ENCODE data around the gene PPP2R3C. TPM values are rescaled to one million over a fixed set of nuclear protein-coding genes. Genes with fewer than 3 reads are reported as not detected.

Gene PPP2R3C
- total and polyA plus RNA-seq, 2 of the 13 experiments (the other 11 are each of a cell fraction or from before 2014, with no cell fraction given): 63.4 to 102 TPM

GRCh38 chr14:35158951-35159653, 37.3 kb upstream of the PPP2R3C start:
- no peak overlapping the region for H3K4me3 ChIP-seq (replicated peaks in 1 of 3; ENCODE audit: insufficient read depth in 1 of 3, low read depth in 2 of 3, low read length in 3 of 3)
- H2AFZ ChIP-seq (ENCODE audit: low read length): no peak overlapping the region
- peaks cover 2% of the 10 kb centered on the region for H3K79me2 ChIP-seq (ENCODE audit: insufficient read depth, low read length)
- no peak overlapping the region for H3K9ac ChIP-seq (ENCODE audit: insufficient read depth, low read depth, low read length)
- no peaks in the 10 kb centered on the region for H3K9me3 ChIP-seq (ENCODE audit: low read length)
- DNase-seq (ENCODE audit: low spot score): peak; percentile 44
- CTCF ChIA-PET (ENCODE audit: low intra/inter-chr PET ratio, low total read pairs): no interaction called here
- ATAC-seq: peak; percentile 74
- intact Hi-C loops (cut with micrococcal nuclease; ENCODE audit: unreplicated experiment): loop anchor here (5.0 kb wide), 1 partner anchor 133 kb away; the partner anchor contains the start of gene PSMA6
- peak overlapping the region; percentile 20 for H3K27ac ChIP-seq (ENCODE audit: extremely low read length, insufficient read depth, low read length)
- BruUV-seq (replicated peaks): no TSS peak
- in situ Hi-C loops (cut with HindIII; ENCODE audit: extremely low pct_ligation_motif_present, low pct_unique_long_range_greater_than_20kb): no loop called here
- no peak for FAIRE-seq
- POLR2A ChIA-PET: interaction anchor here (1.2 to 2.6 kb wide), 10 partner anchors 15 to 253 kb away, joined by 3 to 22 read pairs (median 6); partner anchors contain the start of genes FAM177A1, NFKBIA, PPP2R3C and PRORP
- H3K4me1 ChIP-seq (ENCODE audit: insufficient read depth, low read length): peaks cover 26% of the 10 kb centered on the region
- H3K27me3 ChIP-seq (ENCODE audit: control insufficient read depth in 1 of 2, insufficient read depth in 2 of 2, low read length in 2 of 2): no peaks in the 10 kb centered on the region
- H3K4me2 ChIP-seq (ENCODE audit: low read depth, low read length): no peak overlapping the region
- peaks cover 1 to 6% of the 10 kb centered on the region in 2 experiments; a peak in 3 of 5 replicates for H3K36me3 ChIP-seq (replicated peaks in 1 of 2; ENCODE audit: control insufficient read depth in 1 of 2, insufficient read depth in 2 of 2, low read length in 2 of 2)
- WGBS (ENCODE audit: low lambda C conversion rate): 71% methylated on average over 8 of the region's 8 CpGs
- no peaks in the 10 kb centered on the region for H4K20me1 ChIP-seq (ENCODE audit: insufficient read depth, low read length)
- TF ChIP-seq AGO2 (optimal IDR thresholded peaks at IDR 0.05; ENCODE audit: low read depth, low read length) (no peak), SKIL (CRISPR knock-in tag; IDR thresholded peaks at IDR 0.05; ENCODE audit: borderline replicate concordance) (peak; percentile 48; the same call in 1 of the 2 replicates), FOXA3 (CRISPR knock-in tag; IDR thresholded peaks at IDR 0.05) (0 out of 2 replicates have a peak, but pooled peaks have one; percentile 16), ZNF646 (CRISPR knock-in tag; IDR thresholded peaks at IDR 0.05) (no peak), ARNT (IDR thresholded peaks at IDR 0.05) (no peak), FOSL2 (CRISPR knock-in tag; IDR thresholded peaks at IDR 0.05) (0 out of 2 replicates have a peak, but pooled peaks have one; percentile 29), EHMT2 (IDR thresholded peaks at IDR 0.05; ENCODE audit: borderline replicate concordance, low read depth, low read length) (no peak), BCL6 (CRISPR knock-in tag; IDR thresholded peaks at IDR 0.05) (peak; percentile 82), ZNF414 (CRISPR knock-in tag; IDR thresholded peaks at IDR 0.05) (0 out of 2 replicates have a peak, but pooled peaks have one; percentile 38)
- TF ChIP-seq, protein P1, sequence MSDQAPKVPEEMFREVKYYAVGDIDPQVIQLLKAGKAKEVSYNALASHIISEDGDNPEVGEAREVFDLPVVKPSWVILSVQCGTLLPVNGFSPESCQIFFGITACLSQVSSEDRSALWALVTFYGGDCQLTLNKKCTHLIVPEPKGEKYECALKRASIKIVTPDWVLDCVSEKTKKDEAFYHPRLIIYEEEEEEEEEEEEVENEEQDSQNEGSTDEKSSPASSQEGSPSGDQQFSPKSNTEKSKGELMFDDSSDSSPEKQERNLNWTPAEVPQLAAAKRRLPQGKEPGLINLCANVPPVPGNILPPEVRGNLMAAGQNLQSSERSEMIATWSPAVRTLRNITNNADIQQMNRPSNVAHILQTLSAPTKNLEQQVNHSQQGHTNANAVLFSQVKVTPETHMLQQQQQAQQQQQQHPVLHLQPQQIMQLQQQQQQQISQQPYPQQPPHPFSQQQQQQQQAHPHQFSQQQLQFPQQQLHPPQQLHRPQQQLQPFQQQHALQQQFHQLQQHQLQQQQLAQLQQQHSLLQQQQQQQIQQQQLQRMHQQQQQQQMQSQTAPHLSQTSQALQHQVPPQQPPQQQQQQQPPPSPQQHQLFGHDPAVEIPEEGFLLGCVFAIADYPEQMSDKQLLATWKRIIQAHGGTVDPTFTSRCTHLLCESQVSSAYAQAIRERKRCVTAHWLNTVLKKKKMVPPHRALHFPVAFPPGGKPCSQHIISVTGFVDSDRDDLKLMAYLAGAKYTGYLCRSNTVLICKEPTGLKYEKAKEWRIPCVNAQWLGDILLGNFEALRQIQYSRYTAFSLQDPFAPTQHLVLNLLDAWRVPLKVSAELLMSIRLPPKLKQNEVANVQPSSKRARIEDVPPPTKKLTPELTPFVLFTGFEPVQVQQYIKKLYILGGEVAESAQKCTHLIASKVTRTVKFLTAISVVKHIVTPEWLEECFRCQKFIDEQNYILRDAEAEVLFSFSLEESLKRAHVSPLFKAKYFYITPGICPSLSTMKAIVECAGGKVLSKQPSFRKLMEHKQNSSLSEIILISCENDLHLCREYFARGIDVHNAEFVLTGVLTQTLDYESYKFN (CRISPR knock-in tag; conservative IDR thresholded peaks at IDR 0.05): peak; percentile 55
